Epithelial cell of esophagus (primary cell): ENCODE results near the gene MCM7.

Experiments
- DNase-seq: peaks from one replicate; pipeline ENCODE4 v3.0.0; 2010; ENCODE audit warnings: low read depth
- H3K4me3 ChIP-seq: 2 replicates; pipeline ENCODE4 v1.5.1; 2011; ENCODE audit warnings: mild to moderate bottlenecking, low read length, control low read depth
- TF ChIP-seq, protein P1 (sequence below): IDR thresholded peaks from 2 replicates; pipeline ENCODE4 v1.5.1; 2011; ENCODE audit warnings: low read depth, mild to moderate bottlenecking, low read length, control low read depth, inconsistent platforms; ENCODE audit not compliant: insufficient read depth; ENCODE audit errors: missing control alignments

The MCM7 gene

DNA sequence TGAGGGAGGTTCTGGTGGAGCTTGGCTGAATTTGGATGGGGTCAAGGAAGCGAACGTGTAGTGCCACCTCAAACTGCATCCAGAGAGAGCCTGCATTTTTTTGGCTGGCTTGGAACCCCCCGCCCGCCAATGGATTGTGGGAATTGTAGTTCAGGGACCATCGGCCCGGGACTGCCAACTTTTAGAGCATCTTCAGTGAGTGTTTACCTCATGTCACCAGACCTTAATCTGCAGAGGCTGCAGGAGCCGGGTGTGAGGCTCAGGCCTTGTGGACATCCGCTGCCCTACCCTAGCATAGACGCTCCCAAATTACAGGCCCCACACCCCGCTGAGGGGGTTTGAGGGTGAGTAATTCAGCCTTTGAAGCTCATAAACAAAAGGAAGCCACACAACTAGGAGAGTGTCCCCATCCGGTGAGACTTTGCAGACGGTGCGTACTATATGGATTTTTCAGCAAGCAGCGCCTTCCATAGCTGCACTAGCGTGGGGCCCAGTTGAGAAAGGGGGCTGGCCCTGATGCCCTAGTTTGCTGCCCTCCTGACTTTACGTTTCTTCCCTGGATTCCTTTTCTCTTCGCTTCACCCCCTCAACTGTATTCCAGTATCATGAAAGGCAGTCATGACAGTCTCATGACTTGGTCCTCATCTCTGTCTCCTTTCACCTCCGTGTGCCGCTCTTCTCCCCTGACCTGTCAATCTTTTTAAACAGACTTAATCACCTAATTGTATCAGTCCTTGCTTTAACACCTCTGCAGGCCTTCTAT, 19.0 kb upstream of the MCM7 start:
- TF ChIP-seq, protein P1, sequence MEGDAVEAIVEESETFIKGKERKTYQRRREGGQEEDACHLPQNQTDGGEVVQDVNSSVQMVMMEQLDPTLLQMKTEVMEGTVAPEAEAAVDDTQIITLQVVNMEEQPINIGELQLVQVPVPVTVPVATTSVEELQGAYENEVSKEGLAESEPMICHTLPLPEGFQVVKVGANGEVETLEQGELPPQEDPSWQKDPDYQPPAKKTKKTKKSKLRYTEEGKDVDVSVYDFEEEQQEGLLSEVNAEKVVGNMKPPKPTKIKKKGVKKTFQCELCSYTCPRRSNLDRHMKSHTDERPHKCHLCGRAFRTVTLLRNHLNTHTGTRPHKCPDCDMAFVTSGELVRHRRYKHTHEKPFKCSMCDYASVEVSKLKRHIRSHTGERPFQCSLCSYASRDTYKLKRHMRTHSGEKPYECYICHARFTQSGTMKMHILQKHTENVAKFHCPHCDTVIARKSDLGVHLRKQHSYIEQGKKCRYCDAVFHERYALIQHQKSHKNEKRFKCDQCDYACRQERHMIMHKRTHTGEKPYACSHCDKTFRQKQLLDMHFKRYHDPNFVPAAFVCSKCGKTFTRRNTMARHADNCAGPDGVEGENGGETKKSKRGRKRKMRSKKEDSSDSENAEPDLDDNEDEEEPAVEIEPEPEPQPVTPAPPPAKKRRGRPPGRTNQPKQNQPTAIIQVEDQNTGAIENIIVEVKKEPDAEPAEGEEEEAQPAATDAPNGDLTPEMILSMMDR, result no peak
- DNase-seq, result peak; percentile 42
- peak overlapping the region; percentile 90 for H3K4me3 ChIP-seq

DNA sequence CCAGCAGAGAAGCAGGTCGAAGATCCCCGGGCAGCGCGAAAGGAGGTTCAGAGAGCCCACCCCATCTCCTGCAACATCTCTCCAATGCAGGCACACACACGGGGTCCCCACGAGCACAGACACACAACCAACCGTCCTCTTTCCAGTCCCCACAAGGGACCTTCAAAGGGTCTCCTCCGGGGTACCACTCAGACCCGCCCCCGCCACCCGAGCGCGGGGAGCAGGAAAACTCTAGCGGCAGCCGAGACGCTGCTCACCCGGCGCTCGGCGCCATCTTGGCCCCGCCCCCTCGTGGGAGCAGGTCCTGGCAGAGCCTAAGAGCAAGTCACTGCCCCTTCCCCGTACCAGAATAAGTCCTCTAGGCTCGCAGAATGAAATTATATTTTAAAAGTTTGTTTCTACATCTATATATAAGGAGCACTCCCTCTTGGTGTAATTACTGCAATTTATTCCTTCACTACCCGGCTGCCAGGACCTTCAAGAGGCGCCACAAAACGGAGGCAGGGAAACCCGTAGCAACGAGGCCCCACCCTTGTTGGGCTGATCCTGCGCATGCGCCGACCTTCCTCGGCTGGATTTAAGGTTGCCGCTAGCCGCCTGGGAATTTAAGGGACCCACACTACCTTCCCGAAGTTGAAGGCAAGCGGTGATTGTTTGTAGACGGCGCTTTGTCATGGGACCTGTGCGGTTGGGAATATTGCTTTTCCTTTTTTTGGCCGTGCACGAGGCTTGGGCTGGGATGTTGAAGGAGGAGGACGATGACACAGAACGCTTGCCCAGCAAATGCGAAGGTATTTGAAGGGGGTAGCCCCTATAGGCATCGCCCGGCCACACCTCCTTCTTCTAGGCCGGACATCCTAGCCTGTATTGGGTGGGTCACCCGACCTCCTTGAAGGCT, 18.1 kb upstream of the MCM7 start, which contains the start of the genes CNPY4 and TAF6:
Gene CNPY4 (plus strand): TSS at position 563 of the 898 bp plus-strand sequence. CDS start 111 bp downstream, at position 674.
Gene TAF6 (minus strand): TSS at position 287 of the 898 bp plus-strand sequence. CDS start 5,149 bp downstream, outside the sequence.
- H3K4me3 ChIP-seq, result peak within 1 kb of the TSS; percentile 90
- peak; percentile 96 for DNase-seq
- TF ChIP-seq, protein P1, result peak; percentile 12

DNA sequence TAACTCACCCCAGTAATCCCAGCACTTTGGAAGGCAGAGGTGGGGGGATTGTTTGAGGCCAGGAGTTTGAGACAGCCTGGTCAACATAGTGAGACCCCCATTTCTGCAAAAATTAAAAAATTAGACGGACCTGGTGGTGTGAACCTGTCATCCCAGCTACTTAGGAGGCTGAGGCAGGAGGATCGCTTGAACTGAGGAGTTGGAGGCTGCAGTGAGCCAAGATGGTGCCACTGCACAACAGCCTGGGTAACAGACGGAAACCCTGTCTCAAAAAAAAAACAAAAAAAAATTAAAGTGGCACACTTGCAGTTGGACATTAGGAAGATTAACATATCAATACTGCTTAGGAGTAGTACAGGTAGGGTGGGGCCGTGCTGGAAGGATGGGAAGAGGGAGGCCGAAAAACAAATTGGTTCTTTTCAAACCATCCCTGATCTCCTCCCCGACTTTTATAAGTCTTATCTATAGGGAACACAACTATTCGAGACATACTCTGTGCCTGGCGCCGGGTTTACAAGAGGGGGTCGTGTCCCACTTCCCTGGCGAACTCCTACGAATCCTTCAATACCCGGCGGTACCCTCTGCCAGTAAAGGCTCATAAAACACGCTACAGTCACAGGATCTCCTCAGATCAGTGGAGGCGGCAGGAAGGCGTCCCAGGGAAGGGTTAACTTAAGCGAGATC, 17.3 kb upstream of the MCM7 start:
- peak overlapping the region; percentile 90 for H3K4me3 ChIP-seq
- no peak for DNase-seq
- TF ChIP-seq, protein P1, result no peak

DNA sequence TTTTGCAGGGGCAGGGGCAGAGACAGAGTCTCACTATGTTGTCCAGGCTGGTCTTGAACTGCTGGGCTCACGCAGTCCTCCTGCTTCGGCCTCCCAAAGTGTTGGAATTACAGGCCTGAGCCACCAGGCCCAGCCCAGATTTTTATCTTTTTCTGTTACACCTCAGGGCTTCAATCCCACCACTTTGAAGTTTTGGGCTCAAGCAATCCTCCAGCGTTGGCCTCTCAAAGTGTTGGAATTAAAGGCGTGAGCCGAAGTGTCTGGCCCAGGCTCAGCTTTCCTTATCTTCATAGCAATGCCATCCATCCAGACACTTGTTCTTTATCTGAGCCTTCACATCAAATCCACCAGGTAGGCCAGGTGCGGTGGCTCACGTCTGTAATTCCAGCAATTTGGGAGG, 13.8 kb upstream of the MCM7 start:
- TF ChIP-seq, protein P1, result no peak
- H3K4me3 ChIP-seq, result no peak overlapping the region
- no peak for DNase-seq

DNA sequence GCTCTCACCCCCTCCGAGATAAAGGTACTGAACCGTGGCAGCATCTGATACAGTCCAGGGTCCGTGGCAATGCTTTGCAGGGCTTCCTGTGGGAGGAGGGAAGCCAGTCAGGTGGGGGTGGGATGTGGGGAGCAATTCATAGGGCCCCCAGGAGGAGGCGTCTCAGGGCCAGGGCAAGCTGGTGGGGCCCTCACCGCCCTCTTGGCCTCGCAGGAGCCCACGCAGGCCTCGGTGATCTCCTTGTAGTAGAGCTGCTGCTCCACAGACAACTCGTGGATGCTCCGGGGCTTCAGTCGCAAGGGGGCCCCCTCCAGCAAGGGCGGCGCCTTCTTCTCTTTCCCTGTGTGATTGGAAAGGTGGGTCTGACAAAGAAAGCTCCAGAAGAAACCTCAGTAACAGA, 10.7 kb upstream of the MCM7 start:
- TF ChIP-seq, protein P1, result no peak
- no peak overlapping the region for H3K4me3 ChIP-seq
- DNase-seq, result no peak

DNA sequence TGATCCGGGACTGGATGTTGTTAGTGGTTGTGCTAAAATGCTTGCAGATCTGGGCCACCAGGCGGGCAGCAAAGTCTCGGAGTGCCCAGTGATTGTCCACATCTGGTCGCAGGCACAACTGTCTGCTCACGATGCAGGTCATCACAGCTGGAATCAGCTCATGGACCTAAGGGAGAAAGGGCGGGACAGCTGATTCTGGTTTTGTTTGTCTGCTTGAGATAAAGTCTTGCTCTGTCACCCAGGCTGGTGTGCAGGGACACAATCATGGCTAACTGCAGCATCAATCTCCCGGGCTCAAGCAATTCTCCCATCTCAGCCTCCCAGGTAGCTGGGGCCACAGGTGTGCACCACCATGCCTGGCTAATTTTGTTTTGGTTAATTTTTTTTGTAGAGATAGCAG, 10.0 kb upstream of the MCM7 start:
- TF ChIP-seq, protein P1, result no peak
- DNase-seq, result no peak
- H3K4me3 ChIP-seq, result no peak overlapping the region
